GM19025 (cell line): ENCODE data around the gene TEX2.
"Not testable (repeated sequence)": the region's sequence is repeated elsewhere in the genome, so short reads cannot be mapped to it uniquely, and the experiment has no call there.

Experiments used
- ATAC-seq: cut with Tn5 transposase; IDR thresholded peaks from one replicate; pipeline ENCODE4 v1.9.1; 2021; ENCODE audit warnings: mild to moderate bottlenecking, low read depth, moderate library complexity; ENCODE audit not compliant: unreplicated experiment

The TEX2 gene

DNA sequence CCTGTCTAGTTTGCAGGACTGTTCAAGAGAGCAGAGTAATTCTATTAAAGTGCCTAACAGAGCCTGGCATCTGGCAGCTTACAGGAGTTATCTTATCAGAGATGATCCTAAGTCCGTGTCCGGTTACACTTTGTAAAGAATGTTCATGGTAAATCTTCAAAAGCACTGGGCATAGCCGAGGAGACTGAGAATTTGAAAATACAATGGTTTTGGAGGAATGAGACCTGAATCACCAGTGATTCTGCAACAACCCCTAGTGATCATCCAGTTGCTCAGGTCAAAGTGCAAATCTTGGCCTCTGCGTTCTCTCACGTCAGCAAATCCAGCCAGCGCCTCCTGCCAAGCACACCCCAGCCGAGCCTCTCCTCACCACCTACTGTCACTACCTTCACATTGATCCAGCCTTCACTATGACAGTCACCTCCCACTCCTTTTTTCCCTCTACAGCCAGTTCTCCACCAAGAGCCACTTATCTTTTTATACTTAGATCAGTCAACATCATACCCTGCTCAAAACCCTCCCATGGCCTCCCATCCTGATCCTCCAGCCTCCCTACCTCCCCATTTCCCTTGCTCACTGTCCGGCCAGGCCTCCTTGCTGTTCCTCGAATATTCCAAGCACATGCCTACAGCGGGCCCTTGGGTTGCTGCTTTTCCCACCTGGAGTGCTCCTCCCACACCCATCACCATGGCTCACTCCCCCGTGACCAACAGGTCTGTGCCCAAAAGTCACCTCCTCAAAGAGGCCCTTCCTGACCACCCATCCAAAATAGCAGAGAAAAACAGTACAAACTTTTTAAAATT, 75.8 kb downstream of the TEX2 start:
- no peak for ATAC-seq

- ATAC-seq = no peak
Observed at GRCh38 chr17:64186171-64187092, 76.6 kb downstream of the TEX2 start.

DNA sequence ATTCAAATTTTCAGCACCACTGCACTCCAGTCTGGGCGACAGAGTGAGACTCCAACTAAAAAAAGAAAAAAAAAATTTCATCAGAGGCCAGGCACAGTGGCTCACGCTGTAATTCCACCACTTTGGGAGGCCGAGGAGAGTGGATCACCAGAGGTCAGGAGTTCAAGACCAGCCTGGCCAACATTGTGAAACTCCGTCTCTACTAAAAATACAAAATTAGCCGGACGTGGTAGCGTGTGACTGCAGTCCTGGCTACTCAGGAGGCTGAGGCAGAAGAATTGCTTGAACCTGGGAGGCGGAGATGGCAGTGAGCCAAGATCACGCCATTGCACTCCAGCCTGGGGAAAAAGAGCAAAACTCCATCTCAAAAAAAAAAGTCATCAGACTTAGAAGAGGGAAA, 77.5 kb downstream of the TEX2 start:
- ATAC-seq = not testable (repeated sequence)

DNA sequence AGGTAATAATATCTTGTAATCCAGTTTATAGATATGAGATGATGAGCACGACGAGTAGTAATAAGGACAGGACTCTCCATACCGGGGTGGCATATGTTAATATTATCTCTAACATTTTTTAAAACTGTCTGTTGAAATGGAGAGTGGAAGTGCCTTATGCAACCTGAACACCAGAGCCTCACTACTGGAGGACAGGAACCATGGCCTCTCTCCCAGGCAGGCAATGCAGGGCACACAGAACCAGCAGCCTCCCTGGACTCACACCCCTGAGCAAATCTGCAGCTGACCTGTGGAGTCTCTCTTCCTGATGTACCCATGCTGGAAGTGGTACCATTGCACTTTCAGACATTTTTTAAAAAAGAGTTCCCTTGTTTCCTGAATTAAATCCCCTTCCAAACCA, 78.0 kb downstream of the TEX2 start:
- ATAC-seq = no peak

DNA sequence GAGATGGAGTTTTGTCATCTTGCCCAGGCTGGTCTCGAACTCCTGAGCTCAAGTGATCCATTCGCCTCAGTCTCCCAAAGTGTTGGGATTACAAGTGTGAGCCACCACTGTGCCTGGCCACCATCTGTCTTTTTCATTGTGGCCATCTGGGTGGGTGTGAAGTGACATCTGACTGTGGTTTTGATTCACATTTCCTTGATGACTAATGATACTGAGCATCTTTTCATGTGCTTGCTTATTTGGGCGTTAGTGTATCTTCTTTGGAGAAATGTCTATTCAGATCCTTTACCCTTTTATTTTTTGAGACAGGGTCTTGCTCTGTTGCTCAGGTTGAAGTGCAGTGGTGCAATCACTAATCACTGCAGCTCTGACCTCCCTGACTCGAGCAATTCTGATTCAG, 79.2 kb downstream of the TEX2 start:
- no peak for ATAC-seq

- no peak for ATAC-seq
Observed at GRCh38 chr17:64182325-64183012, 80.6 kb downstream of the TEX2 start.

- no peak for ATAC-seq
Observed at GRCh38 chr17:64180089-64181073, 82.7 kb downstream of the TEX2 start.

DNA sequence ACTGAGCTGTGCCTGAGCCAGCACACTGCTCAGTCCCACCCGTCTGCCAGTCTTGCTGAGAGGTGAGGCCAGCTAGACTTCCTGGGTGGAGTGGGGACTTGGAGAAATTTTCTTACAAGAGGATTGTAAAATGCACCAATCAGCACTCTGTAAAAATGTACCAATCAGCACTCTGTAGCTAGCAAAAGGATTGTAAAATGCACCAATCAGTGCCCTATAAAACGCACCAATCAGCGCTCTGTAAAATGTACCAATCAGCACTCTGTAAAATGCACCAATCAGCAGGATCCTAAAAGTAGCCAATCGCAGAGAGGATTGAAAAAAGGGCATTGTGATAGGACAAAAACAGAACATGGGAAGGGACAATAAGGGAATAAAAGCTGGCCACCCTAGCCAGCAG, 84.0 kb downstream of the TEX2 start:
- not testable (repeated sequence) for ATAC-seq

GRCh38 chr17:64178011-64178825, 84.8 kb downstream of the TEX2 start:
- no peak for ATAC-seq

GRCh38 chr17:64177311-64178010, 85.6 kb downstream of the TEX2 start:
- ATAC-seq = no peak

- no peak for ATAC-seq
Observed at GRCh38 chr17:64176556-64176955, 86.5 kb downstream of the TEX2 start.

- no peak for ATAC-seq
Observed at GRCh38 chr17:64174686-64175456, 88.2 kb downstream of the TEX2 start.

DNA sequence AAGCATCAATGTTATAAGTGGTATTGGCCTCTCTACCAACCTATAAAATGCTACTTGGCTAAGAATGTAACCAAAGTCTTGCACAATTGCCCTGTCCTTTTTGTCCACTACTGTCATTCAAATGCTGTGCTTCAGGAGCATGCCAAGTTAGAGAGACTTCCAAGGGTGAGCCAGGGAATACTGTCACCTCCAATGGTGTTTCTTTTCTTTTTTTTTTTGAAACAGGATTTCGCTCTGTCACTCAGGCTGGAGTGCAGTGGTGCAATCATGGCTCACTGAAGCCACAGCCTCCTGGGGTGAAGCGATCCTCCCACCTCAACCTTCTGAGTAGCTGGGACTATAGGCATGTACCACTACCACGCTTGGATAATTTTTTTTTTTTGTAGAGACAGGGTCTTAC, 89.4 kb downstream of the TEX2 start:
- no peak for ATAC-seq

DNA sequence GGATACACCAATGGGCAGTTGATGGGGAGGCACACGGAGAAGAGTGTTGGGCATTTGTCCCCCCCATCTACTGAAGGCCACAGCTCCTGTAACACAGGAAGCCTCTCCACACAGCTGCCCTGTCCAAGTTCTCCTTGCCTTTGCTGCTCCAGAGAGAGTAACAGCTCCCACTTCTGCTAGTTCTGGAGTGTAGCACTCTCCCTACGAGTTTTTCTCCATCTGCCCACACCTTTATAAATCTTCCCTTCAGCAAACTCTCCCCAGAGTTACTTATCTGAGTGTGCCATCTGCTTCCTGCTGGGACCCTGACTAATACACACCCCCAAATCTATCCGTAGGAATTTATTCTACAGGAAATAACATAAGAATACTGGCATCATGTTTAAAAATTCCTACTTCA, 90.5 kb downstream of the TEX2 start:
- ATAC-seq = no peak

DNA sequence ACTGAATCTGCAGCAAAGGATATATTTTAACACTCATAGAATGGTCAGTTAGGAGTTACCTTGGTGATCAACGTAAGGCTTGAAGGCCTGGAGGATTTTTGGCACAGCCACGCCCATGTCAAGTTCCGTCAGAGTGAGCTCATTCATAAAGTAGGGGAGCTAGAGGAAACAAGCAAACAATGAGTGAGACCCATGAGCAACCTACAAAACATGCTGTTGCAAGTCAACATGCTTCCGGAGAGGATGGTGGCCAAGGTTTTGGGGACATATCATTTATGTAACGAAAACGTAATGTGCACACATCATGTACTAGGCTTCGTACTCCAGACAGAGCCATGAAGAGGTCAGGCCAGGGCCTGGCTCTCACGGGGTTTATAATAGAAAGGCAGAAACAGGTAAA, 92.0 kb downstream of the TEX2 start:
- no peak for ATAC-seq

DNA sequence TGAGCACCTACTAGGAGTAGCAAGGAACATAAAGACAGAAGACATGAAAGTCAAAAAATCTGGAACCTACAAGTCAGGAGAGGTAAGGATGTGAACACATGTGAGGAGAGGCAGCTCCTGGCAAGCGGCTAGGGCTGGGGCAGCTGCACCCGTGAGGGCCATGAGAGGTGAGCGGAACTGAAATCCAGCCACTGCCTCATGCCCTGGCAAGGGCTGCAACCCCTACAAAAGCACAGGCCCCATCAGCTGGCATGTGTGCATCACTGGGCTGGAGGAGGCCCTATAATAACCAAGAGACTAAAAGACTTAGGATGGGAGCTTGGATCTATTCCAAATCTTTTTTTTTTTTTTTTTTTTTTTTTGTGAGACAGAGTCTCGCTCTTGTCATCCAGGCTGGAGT, 92.8 kb downstream of the TEX2 start:
- ATAC-seq = no peak

DNA sequence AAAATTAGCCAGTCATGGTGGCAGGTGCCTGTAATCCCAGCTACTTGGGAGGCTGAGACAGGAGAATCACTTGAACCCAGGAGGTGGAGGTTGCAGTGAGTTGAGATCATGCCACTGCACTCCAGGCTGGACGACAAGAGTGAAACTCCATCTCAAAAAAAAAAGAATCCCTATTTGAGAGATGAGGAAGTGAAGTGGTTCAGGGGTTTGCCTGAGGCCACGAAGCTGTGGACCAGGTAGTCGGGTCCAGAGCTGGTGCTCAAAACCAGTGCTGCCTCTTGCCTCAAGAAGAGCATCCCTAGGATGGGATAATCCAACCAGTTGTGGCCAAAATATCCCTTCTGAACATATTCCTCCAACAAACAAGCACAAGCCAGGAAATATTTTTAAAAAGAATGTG, 95.4 kb downstream of the TEX2 start:
- ATAC-seq = not testable (repeated sequence)

DNA sequence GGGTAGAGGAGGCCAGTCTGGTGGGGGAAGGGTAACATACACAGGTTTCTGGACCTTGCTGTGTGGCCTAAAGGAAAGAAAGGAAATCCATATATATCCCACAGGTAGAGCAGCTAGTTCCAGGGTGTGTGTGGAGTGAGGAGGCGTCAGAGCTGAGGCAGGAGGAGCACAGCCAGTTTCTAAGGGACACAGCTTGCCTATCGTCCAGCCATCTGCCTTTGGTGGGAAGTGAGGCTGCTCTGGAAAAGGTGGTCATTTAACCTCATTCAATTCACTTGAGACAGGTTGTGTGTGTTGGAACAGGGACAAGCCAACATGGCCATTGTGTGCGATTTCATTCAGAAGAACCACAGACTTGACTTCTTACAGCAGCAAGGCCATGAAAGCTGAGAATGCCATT, 96.2 kb downstream of the TEX2 start:
- no peak for ATAC-seq
